SU-DHL-6 (cell line): ENCODE measurements around the gene LRRC28.

ENCODE experiments used
- CTCF ChIP-seq: fragments of 200-600 bp; sonication (generic); IDR thresholded peaks from one replicate; pipeline ENCODE4 v1.5.1; 2017; ENCODE audit warnings: antibody characterized with exemption, mild to moderate bottlenecking, low read length, moderate library complexity; ENCODE audit not compliant: insufficient read depth, poor library complexity, severe bottlenecking
- EZH2phosphoT487 ChIP-seq: fragments of 200-600 bp; sonication (generic), shearing (Covaris generic); conservative IDR thresholded peaks from 2 replicates; pipeline ENCODE4 v1.6.1; 2018; ENCODE audit warnings: mild to moderate bottlenecking, antibody characterized with exemption, low read length, moderate library complexity, mixed read lengths

DNA sequence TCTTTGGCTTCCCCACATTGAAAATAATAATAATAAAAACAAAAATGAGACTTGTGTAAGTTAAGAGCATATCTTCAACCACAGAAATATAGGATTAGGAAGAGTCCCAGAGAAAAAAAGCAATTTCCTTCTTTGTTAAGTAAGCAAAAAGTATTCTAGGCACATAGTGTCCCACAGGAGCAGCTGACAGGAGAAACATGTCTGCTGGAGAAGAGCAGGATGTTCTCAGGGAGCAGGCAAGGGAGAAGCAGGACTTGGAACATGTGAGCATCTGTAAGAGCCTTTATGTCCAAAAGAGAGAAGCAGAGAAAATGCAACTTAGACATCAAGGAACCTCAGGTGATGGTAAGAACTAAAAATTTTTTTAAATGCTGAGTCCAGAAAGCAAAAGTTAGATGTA is 40.9 kb upstream of the LRRC28 start:
- no peak for TF ChIP-seq CTCF
- TF ChIP-seq EZH2phosphoT487 = no peak
